A673 (cell line): ENCODE measurements around the gene A3GALT2. TPM values are rescaled to one million over a fixed set of nuclear protein-coding genes. Genes with fewer than 3 reads are reported as not detected.

ENCODE experiments used
- BruUV-seq: library from RNA; stranded (reverse); fragments of 400-500 nt; replicated peaks from 2 replicates; lab custom pipeline; 2021; lab: Mats Ljungman, UMichigan
- CTCF ChIA-PET: fragments of 300-600 bp; sonication (Branson Sonifier 250); formaldehyde crosslinking; loops from one replicate; lab custom pipeline; 2022; ENCODE audit warnings: antibody characterized with exemption; lab: Charles Lee
- POLR2A ChIA-PET: fragments of 300-600 bp; sonication (Branson Sonifier 250); formaldehyde crosslinking; loops from one replicate; lab custom pipeline; 2022; ENCODE audit warnings: antibody characterized with exemption; ENCODE audit not compliant: low non-redundant PET; lab: Charles Lee
- DNase-seq: peaks from one replicate; pipeline ENCODE4 v3.0.0-alpha.2; 2015; ENCODE audit warnings: low spot score
- H3K27ac ChIP-seq: fragments of 200-600 bp; sonication (generic); 2 replicates; pipeline ENCODE4 v1.5.1; 2016; ENCODE audit warnings: mixed run types, low read depth, mild to moderate bottlenecking, mixed read lengths, antibody characterized with exemption, low read length; ENCODE audit not compliant: poor library complexity, severe bottlenecking
- H3K27me3 ChIP-seq: fragments of 200-600 bp; sonication (generic); replicated peaks from 2 replicates; pipeline ENCODE4 v1.6.1; 2017; ENCODE audit warnings: mixed run types, low read depth, mild to moderate bottlenecking, mixed read lengths, antibody characterized with exemption, low read length; ENCODE audit not compliant: insufficient read depth, poor library complexity
- H3K36me3 ChIP-seq: fragments of 200-600 bp; sonication (generic); 2 replicates; pipeline ENCODE4 v1.6.1; 2016; ENCODE audit warnings: mixed run types, mild to moderate bottlenecking, mixed read lengths, antibody characterized with exemption, low read length; ENCODE audit not compliant: insufficient read depth, poor library complexity, severe bottlenecking
- H3K4me1 ChIP-seq: fragments of 200-600 bp; sonication (generic); 2 replicates; pipeline ENCODE4 v1.6.1; 2017; ENCODE audit warnings: mixed run types, mild to moderate bottlenecking, mixed read lengths, antibody characterized with exemption, low read length; ENCODE audit not compliant: insufficient read depth, poor library complexity, severe bottlenecking
- H3K4me3 ChIP-seq: fragments of 200-600 bp; sonication (generic); 2 replicates; pipeline ENCODE4 v1.5.1; 2016; ENCODE audit warnings: low read depth, mixed run types, mild to moderate bottlenecking, mixed read lengths, low read length; ENCODE audit not compliant: poor library complexity, severe bottlenecking
- H3K9me3 ChIP-seq: fragments of 200-600 bp; sonication (generic); 2 replicates; pipeline ENCODE4 v1.6.1; 2016; ENCODE audit warnings: mixed run types, low read depth, mild to moderate bottlenecking, mixed read lengths, antibody characterized with exemption, low read length; ENCODE audit not compliant: poor library complexity, severe bottlenecking
- EZH2 ChIP-seq: fragments of 200-600 bp; sonication (generic); IDR thresholded peaks from 2 replicates; pipeline ENCODE4 v1.6.1; 2017; ENCODE audit warnings: borderline replicate concordance, low read depth, mild to moderate bottlenecking, mixed read lengths, antibody characterized with exemption, low read length; ENCODE audit not compliant: poor library complexity, severe bottlenecking
- intact Hi-C: fragments of 100-400 bp; cut with micrococcal nuclease; formaldehyde crosslinking; loops from one replicate; pipeline ENCODE4 v1.10.0; 2022; ENCODE audit not compliant: unreplicated experiment
- total RNA-seq: library from RNA; stranded (reverse); gene quantifications from 2 replicates; pipeline ENCODE4 v1.2.3, GENCODE V29; 2021
- TF ChIP-seq, protein P1 (sequence below): fragments of 300-800, 200-600 bp; sonication (generic); conservative IDR thresholded peaks from 2 replicates; pipeline ENCODE4 v1.5.1; 2017; ENCODE audit warnings: low read depth, mild to moderate bottlenecking, antibody characterized with exemption, low read length, moderate library complexity, mixed read lengths

The A3GALT2 gene
- total RNA-seq, 1 experiment from 2014 or later = 0.39 TPM

GRCh38 chr1:33296082-33296458, 24.8 kb downstream of the A3GALT2 start:
- Histone ChIP-seq H3K9me3 (no peaks in the 10 kb centered on the region), H3K4me1 (peaks cover 5% of the 10 kb centered on the region), H3K36me3 (peaks cover 31% of the 10 kb centered on the region), H3K27me3 (no peaks in the 10 kb centered on the region), H3K4me3 (no peak overlapping the region), H3K27ac (no peak overlapping the region)
- TF ChIP-seq, protein P1, sequence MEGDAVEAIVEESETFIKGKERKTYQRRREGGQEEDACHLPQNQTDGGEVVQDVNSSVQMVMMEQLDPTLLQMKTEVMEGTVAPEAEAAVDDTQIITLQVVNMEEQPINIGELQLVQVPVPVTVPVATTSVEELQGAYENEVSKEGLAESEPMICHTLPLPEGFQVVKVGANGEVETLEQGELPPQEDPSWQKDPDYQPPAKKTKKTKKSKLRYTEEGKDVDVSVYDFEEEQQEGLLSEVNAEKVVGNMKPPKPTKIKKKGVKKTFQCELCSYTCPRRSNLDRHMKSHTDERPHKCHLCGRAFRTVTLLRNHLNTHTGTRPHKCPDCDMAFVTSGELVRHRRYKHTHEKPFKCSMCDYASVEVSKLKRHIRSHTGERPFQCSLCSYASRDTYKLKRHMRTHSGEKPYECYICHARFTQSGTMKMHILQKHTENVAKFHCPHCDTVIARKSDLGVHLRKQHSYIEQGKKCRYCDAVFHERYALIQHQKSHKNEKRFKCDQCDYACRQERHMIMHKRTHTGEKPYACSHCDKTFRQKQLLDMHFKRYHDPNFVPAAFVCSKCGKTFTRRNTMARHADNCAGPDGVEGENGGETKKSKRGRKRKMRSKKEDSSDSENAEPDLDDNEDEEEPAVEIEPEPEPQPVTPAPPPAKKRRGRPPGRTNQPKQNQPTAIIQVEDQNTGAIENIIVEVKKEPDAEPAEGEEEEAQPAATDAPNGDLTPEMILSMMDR = no peak
- no peak for TF ChIP-seq EZH2
- no TSS peak for BruUV-seq
- no peak for DNase-seq
- intact Hi-C loops = no loop called here
- ChIA-PET POLR2A (no interaction called here), CTCF (interaction anchor here (0.9 to 2.5 kb wide), 12 partner anchors 18 to 316 kb away, joined by 3 to 34 read pairs (median 6); partner anchors contain the start of gene ZSCAN20)

GRCh38 chr1:33295450-33296081, 25.3 kb downstream of the A3GALT2 start:
- intact Hi-C loops = loop anchor here (1.0 to 2.0 kb wide), 3 partner anchors 69 to 317 kb away; no protein-coding TSS in a partner anchor
- BruUV-seq = no TSS peak
- no peak overlapping the region for H3K4me3 ChIP-seq
- DNase-seq = peak; percentile 91
- ChIA-PET CTCF (interaction anchor here (0.6 to 2.5 kb wide), 14 partner anchors 18 to 1050 kb away, joined by 3 to 34 read pairs (median 6); partner anchors contain the start of genes TRIM62 and ZSCAN20), POLR2A (no interaction called here)
- no peak overlapping the region for H3K27ac ChIP-seq
- H3K4me1 ChIP-seq = peaks cover 2% of the 10 kb centered on the region
- peaks cover 31% of the 10 kb centered on the region for H3K36me3 ChIP-seq
- H3K27me3 ChIP-seq = no peaks in the 10 kb centered on the region
- no peaks in the 10 kb centered on the region for H3K9me3 ChIP-seq
- TF ChIP-seq, protein P1 = peak; percentile 97
- TF ChIP-seq EZH2 = no peak

- no TSS peak for BruUV-seq
- CTCF ChIA-PET = interaction anchor here (0.6 to 2.5 kb wide), 14 partner anchors 17 to 1051 kb away, joined by 3 to 34 read pairs (median 6); partner anchors contain the start of genes TRIM62 and ZSCAN20
- no peak for DNase-seq
- Histone ChIP-seq H3K36me3 (peaks cover 31% of the 10 kb centered on the region), H3K4me3 (no peak overlapping the region), H3K27ac (no peak overlapping the region), H3K4me1 (no peaks in the 10 kb centered on the region), H3K9me3 (no peaks in the 10 kb centered on the region), H3K27me3 (no peaks in the 10 kb centered on the region)
- intact Hi-C loops = loop anchor here (1.0 to 2.0 kb wide), 3 partner anchors 69 to 318 kb away; no protein-coding TSS in a partner anchor
- no peak for TF ChIP-seq EZH2
- TF ChIP-seq, protein P1 = no peak
- POLR2A ChIA-PET = no interaction called here
Measured at GRCh38 chr1:33295023-33295422, 25.9 kb downstream of the A3GALT2 start.
